GM03348 (cell line): ENCODE measurements around the gene RAB40A.
"Not testable (repeated sequence)": the region's sequence is repeated elsewhere in the genome, so short reads cannot be mapped to it uniquely, and the experiment has no call there.

Experiments
- DNase-seq: peaks from one replicate; pipeline ENCODE4 v3.0.0; 2012; ENCODE audit warnings: low spot score

Gene RAB40A

DNA sequence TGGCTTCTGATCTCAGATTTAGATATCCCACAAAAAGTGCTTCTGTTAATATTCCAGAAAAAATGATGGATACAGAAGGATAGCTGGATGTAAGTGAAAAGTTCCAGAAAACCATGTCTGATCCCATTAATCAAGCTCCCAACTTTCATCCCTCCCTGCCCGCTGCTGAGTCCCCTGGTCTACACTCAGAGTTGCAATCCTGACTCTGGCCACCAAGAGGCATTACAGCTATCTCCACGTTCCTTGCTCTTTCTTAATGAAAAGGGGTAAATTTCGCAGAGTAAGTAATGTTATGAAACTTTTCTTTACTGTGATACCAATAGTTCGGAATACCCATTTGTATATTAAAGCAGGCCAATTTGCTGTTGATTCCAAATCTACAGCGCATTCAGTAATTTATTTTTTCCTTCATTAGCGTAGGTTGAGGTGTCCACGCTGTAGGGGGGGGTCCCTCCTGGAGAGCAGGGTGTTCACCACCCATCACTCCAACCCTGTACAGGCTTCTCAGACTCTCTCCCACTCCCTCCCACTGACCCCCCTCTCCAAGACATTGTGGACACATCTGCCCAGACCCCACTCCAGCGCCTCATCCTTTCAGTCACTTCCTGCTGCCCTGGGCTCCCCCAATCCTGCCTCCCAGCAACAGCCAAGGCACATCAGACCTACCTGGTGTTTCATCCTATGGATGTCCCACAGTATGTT lies 55.1 kb downstream of the RAB40A start:
- peak; percentile 58 for DNase-seq

GRCh38 chrX:103461156-103461555 lies 58.1 kb downstream of the RAB40A start:
- DNase-seq: no peak

DNA sequence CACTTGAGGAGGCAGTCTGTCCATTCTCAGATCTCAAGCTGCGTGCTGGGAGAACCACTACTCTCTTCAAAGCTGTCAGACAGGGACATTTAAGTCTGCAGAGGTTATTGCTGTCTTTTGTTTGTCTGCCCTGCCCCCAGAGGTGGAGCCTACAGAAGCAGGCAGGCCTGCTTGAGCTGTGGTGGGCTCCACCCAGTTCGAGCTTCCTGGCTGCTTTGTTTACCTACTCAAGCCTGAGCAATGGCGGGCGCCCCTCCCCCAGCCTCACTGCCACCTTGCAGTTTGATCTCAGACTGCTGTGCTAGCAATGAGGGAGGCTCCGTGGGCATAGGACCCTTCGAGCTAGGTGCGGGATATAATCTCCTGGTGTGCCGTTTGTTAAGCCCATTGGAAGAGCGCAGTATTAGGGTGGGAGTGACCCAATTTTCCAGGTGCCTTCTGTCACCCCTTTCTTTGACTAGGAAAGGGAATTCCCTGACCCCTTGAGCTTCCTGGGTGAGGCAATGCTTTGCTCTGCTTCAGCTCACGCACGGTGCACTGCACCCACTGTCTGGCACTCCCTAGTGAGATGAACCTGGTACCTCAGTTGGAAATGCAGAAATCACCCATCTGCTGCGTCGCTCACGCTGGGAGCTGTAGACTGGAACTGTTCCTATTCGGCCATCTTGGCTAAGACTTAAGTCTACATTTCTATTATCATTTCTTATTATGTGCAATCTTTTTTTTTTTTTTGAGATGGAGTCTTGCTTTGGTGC lies 59.1 kb downstream of the RAB40A start:
- not testable (repeated sequence) for DNase-seq

DNA sequence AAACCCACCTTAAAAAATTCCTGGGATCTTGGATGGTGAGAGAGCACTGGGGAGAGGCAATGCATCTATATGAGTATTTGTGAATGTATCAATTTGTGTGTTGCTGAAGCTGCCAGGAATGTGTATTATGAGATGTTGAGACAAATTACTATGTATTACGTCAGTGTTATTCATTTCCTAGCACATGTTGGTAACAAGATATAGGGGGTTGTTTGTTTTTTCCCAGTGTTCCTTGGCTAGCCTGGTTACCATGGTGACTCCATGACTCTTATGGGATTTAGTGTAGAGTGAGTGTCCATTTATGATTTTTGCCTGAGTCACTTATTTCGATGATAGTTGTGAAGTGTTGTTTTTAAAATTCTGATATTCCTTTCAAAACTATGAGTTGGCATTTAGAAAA lies 65.6 kb downstream of the RAB40A start:
- peak; percentile 38 for DNase-seq
